Glutamatergic neuron (in vitro differentiated cells): Measurements from ENCODE around the gene SPRR1A. TPM values are rescaled to one million over a fixed set of nuclear protein-coding genes. Genes with fewer than 3 reads are reported as not detected.

Source experiments
- DNase-seq: peaks from one replicate; pipeline ENCODE4 v3.0.0; 2022
- H3K27ac Mint-ChIP-seq: one replicate; pipeline ENCODE4 v1.8.0; 2020; ENCODE audit warnings: mild to moderate bottlenecking, mixed read lengths, inconsistent platforms; ENCODE audit not compliant: unreplicated experiment
- H3K27me3 Mint-ChIP-seq: one replicate; pipeline ENCODE4 v1.8.0; 2020; ENCODE audit warnings: mild to moderate bottlenecking, moderate library complexity, mixed read lengths, inconsistent platforms; ENCODE audit not compliant: unreplicated experiment
- H3K36me3 Mint-ChIP-seq: one replicate; pipeline ENCODE4 v1.8.0; 2020; ENCODE audit warnings: mild to moderate bottlenecking, mixed read lengths, inconsistent platforms; ENCODE audit not compliant: unreplicated experiment
- H3K4me1 Mint-ChIP-seq: one replicate; pipeline ENCODE4 v1.8.0; 2020; ENCODE audit warnings: mild to moderate bottlenecking, low read depth, mixed read lengths, inconsistent platforms; ENCODE audit not compliant: unreplicated experiment
- H3K4me3 Mint-ChIP-seq: one replicate; pipeline ENCODE4 v1.8.0; 2020; ENCODE audit warnings: mild to moderate bottlenecking, mixed read lengths, inconsistent platforms; ENCODE audit not compliant: unreplicated experiment
- H3K9me3 Mint-ChIP-seq: one replicate; pipeline ENCODE4 v1.8.0; 2020; ENCODE audit warnings: mild to moderate bottlenecking, moderate library complexity, mixed read lengths, inconsistent platforms; ENCODE audit not compliant: unreplicated experiment
- total RNA-seq: library from RNA; stranded (reverse); fragmentation: NEBNext Ultra II Directional; extraction: Animal tissue kit (Norgen Biotek cat#: 25700); gene quantifications from one replicate; pipeline ENCODE4 v1.2.1, GENCODE V29; 2021; ENCODE audit not compliant: unreplicated experiment
- TF ChIP-seq, protein P1 (sequence below): fragments of 200-600 bp; sonication (generic); IDR thresholded peaks from one replicate; pipeline ENCODE4 v1.5.0; 2021; ENCODE audit not compliant: partially characterized antibody, unreplicated experiment

The SPRR1A gene
- total RNA-seq, 1 donor from 2014 or later, result not detected

DNA sequence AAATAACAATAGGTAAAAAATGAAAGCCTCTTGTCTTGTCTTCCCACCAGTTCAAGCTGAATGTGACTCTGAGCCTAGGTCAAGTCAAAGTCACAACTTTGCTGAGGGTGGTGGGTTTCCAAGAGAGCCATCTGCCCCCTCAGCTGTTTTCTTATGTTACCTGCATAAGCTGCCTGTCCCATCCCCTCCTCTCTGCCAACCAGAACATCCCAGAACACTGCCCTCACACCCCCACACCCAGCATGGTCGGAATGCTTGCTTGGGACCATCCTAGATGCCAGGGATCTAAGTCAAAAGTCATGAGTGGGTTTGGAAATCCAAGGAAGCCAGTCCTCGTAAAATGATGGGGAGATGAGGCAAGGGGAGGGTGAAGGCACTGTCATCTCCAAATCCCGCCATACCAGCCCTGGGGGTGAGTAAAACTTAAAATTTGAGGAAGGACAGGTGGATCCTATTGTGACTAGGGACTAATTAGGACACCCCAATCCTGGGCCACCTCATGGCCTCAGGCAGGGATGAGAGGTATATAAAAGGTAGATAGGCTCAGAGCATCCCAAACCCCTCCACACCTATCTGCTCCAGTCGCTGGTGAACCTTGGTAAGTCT is 37.1 kb upstream of the SPRR1A start, which contains the start of gene SPRR5:
TSS of gene SPRR5 (plus strand) at position 556 of the 606 bp plus-strand sequence. CDS start 1,349 bp downstream, outside the sequence.
- H3K27ac Mint-ChIP-seq, result no peak within 1 kb of the TSS
- TF ChIP-seq, protein P1, sequence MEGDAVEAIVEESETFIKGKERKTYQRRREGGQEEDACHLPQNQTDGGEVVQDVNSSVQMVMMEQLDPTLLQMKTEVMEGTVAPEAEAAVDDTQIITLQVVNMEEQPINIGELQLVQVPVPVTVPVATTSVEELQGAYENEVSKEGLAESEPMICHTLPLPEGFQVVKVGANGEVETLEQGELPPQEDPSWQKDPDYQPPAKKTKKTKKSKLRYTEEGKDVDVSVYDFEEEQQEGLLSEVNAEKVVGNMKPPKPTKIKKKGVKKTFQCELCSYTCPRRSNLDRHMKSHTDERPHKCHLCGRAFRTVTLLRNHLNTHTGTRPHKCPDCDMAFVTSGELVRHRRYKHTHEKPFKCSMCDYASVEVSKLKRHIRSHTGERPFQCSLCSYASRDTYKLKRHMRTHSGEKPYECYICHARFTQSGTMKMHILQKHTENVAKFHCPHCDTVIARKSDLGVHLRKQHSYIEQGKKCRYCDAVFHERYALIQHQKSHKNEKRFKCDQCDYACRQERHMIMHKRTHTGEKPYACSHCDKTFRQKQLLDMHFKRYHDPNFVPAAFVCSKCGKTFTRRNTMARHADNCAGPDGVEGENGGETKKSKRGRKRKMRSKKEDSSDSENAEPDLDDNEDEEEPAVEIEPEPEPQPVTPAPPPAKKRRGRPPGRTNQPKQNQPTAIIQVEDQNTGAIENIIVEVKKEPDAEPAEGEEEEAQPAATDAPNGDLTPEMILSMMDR, result no peak
- peaks cover 9% of the 10 kb centered on the region for H3K27me3 Mint-ChIP-seq
- H3K36me3 Mint-ChIP-seq, result no peaks in the 10 kb centered on the region
- no peak for DNase-seq
- peaks cover 4% of the 10 kb centered on the region for H3K9me3 Mint-ChIP-seq
- H3K4me3 Mint-ChIP-seq, result no peak within 1 kb of the TSS
- H3K4me1 Mint-ChIP-seq, result no peaks in the 10 kb centered on the region

DNA sequence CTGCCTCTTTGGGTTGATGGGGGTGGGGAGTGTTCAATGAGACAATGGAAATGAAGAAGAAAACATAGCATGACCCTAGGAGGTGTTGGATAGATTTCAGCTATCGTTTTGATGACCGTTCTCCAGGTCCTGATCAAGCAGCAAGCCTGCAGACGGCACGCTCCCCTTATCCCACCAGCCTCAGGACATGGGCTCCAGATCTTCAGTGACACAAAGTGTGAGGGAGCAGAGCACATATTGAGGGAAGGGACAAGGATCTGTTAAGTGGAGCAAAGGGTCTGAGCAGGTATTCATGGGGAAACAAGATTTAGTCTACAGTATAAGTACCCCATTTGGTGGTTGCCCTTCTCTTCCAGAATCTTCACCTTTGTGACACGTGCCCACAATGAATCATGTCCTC is 32.2 kb upstream of the SPRR1A start:
- peaks cover 4% of the 10 kb centered on the region for H3K9me3 Mint-ChIP-seq
- H3K36me3 Mint-ChIP-seq, result no peaks in the 10 kb centered on the region
- TF ChIP-seq, protein P1, result no peak
- H3K4me1 Mint-ChIP-seq, result no peaks in the 10 kb centered on the region
- DNase-seq, result no peak
- no peak overlapping the region for H3K4me3 Mint-ChIP-seq
- no peak overlapping the region for H3K27ac Mint-ChIP-seq
- H3K27me3 Mint-ChIP-seq, result peaks cover 7% of the 10 kb centered on the region

DNA sequence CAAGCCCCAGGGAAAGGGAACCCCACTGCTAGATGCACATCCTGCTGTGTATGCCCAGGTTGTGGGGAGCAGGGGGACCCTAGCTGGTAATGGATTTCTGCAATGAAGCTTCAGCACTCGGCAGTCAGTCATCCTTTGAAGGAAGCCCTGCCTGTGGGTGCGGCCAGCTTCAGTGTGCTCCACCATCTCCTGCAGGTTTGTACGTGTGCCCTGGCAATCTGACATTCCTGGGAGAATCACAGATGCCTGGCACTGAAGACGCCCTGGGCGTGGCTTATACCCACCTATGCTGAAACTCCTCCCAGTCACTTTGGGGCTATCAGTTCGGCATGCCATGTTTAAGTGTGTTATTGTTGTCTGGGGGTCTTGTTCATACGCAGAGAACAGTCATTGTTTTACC is 30.1 kb upstream of the SPRR1A start:
- Mint-ChIP-seq H3K36me3 (no peaks in the 10 kb centered on the region), H3K27ac (no peak overlapping the region), H3K4me1 (no peaks in the 10 kb centered on the region), H3K9me3 (no peaks in the 10 kb centered on the region), H3K27me3 (peaks cover 7% of the 10 kb centered on the region), H3K4me3 (no peak overlapping the region)
- TF ChIP-seq, protein P1, result no peak
- no peak for DNase-seq

DNA sequence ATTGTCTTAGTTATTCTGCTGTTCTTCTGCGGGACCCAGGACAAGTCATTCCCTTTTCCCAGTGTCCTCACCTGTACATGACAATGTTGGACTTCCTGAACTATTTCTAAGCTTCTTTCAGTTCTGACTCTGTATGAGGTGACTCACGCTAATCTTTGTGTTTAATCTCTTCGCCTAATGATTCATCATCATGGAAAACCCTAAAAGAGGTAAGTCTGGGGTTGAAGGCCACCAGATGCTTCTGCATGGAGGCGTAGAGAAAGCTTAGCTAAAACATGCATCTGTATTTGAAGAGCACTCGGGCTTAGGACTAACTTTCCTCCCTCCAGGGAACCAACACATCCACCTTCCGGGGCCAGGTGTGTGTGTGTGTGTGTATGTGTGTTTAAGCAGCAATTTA is 29.4 kb upstream of the SPRR1A start:
- Mint-ChIP-seq H3K4me3 (no peak overlapping the region), H3K36me3 (no peaks in the 10 kb centered on the region), H3K27me3 (peaks cover 3% of the 10 kb centered on the region), H3K9me3 (no peaks in the 10 kb centered on the region), H3K27ac (no peak overlapping the region), H3K4me1 (no peaks in the 10 kb centered on the region)
- TF ChIP-seq, protein P1, result no peak
- DNase-seq, result no peak

DNA sequence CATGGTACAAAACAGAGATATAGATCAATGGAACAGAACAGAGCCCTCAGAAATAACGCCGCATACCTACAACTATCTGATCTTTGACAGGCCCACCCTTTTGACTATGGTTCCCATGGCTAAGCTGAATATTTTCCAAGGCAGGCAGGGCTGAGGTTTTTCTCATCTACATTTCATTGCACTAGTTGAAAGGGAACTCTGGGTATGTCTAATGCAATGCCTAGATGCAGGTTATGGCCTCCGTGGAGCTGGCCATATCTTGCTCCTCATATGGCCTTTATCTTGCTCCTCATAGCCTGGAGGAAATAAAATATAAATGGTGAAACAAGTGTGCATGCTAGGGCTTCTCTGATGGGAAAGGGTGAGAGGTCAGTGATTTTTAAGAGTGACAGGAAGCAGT is 26.3 kb upstream of the SPRR1A start:
- DNase-seq, result no peak
- no peaks in the 10 kb centered on the region for H3K4me1 Mint-ChIP-seq
- no peaks in the 10 kb centered on the region for H3K9me3 Mint-ChIP-seq
- H3K4me3 Mint-ChIP-seq, result no peak overlapping the region
- no peak overlapping the region for H3K27ac Mint-ChIP-seq
- TF ChIP-seq, protein P1, result no peak
- H3K27me3 Mint-ChIP-seq, result peaks cover 5% of the 10 kb centered on the region
- no peaks in the 10 kb centered on the region for H3K36me3 Mint-ChIP-seq
